Neutrophil (primary cell): ENCODE measurements around the gene ARHGAP21.

ENCODE experiments used
- H3K27ac ChIP-seq: fragments of 200-600 bp; sonication (generic); 2 replicates; pipeline ENCODE4 v1.5.1; 2016; ENCODE audit warnings: mild to moderate bottlenecking, moderate library complexity
- H3K27me3 ChIP-seq: fragments of 200-600 bp; sonication (generic); 2 replicates; pipeline ENCODE4 v1.6.0; 2016; ENCODE audit warnings: mild to moderate bottlenecking
- H3K36me3 ChIP-seq: fragments of 200-600 bp; sonication (generic); 2 replicates; pipeline ENCODE4 v1.5.1; 2017
- H3K4me1 ChIP-seq, 2 experiments: fragments of 200-600 bp in 1 of 2; sonication (generic) in 1 of 2; 1 replicate in 1 of 2; 2 replicates in 1 of 2; pipeline versions ENCODE4 v1.5.1 to v1.6.1; 2013 to 2016; ENCODE audit warnings: low read depth in 1 of 2, low read length in 1 of 2, mild to moderate bottlenecking in 1 of 2, moderate library complexity in 1 of 2; ENCODE audit not compliant: control insufficient read depth in 1 of 2, insufficient read depth in 1 of 2
- H3K4me3 ChIP-seq, 2 experiments: fragments of 200-600 bp in 1 of 2; sonication (generic) in 1 of 2; 1 replicate in 1 of 2; 2 replicates in 1 of 2; pipeline ENCODE4 v1.5.1; 2013 to 2016; ENCODE audit warnings: low read depth in 1 of 2, low read length in 1 of 2, mild to moderate bottlenecking in 1 of 2, moderate library complexity in 1 of 2
- H3K9me3 ChIP-seq: fragments of 200-600 bp; sonication (generic); 2 replicates; pipeline ENCODE4 v1.5.1; 2016
- CTCF ChIP-seq: fragments of 200-600 bp; sonication (generic); IDR thresholded peaks from 2 replicates; pipeline ENCODE4 v1.5.1; 2016; ENCODE audit warnings: antibody characterized with exemption

ARHGAP21 gene

GRCh38 chr10:24536636-24537035 lies 187.1 kb downstream of the ARHGAP21 start:
- no peak overlapping the region for H3K4me3 ChIP-seq
- no peak for TF ChIP-seq CTCF

GRCh38 chr10:24533981-24534380 lies 189.7 kb downstream of the ARHGAP21 start:
- no peaks in the 10 kb centered on the region for H3K36me3 ChIP-seq
- no peak for TF ChIP-seq CTCF
- H3K27me3 ChIP-seq = no peaks in the 10 kb centered on the region
- no peaks in the 10 kb centered on the region for H3K9me3 ChIP-seq
- no peak overlapping the region for H3K4me3 ChIP-seq
- no peak overlapping the region for H3K27ac ChIP-seq
- H3K4me1 ChIP-seq = no peaks in the 10 kb centered on the region

More at GRCh38 chr10:24536636-24537035, 187.1 kb downstream of the ARHGAP21 start:
- H3K9me3 ChIP-seq = no peaks in the 10 kb centered on the region
- no peaks in the 10 kb centered on the region for H3K4me1 ChIP-seq
- no peaks in the 10 kb centered on the region for H3K36me3 ChIP-seq
- no peak overlapping the region for H3K27ac ChIP-seq
- no peaks in the 10 kb centered on the region for H3K27me3 ChIP-seq
